Endothelial cell of umbilical vein (primary cell): ENCODE measurements around the gene IRS1. TPM values are rescaled to one million over a fixed set of nuclear protein-coding genes. Genes with fewer than 3 reads are reported as not detected.

ENCODE experiments used
- BruUV-seq: library from RNA; stranded (reverse); fragments of 400-500 nt; replicated peaks from 2 replicates; lab custom pipeline; 2021; lab: Mats Ljungman, UMichigan
- CTCF ChIA-PET: fragments of 300-600, 350-600 bp; sonication (Branson Sonifier 250); formaldehyde crosslinking; loops from one replicate; lab custom pipeline; 2021; ENCODE audit warnings: antibody characterized with exemption, inconsistent platforms; lab: Charles Lee
- POLR2A ChIA-PET: fragments of 300-600, 350-600 bp; sonication (Branson Sonifier 250); formaldehyde crosslinking; loops from one replicate; lab custom pipeline; 2021; ENCODE audit warnings: antibody characterized with exemption, inconsistent platforms; lab: Charles Lee
- DNase-seq: peaks from one replicate; pipeline ENCODE4 v3.0.0-alpha.2; 2011; ENCODE audit warnings: low read depth, low spot score
- FAIRE-seq: peaks from 2 replicates; lab custom pipeline; 2011; peaks lifted over from hg19 to GRCh38; lab: Jason Lieb, UNC
- H2AFZ ChIP-seq: 2 replicates; pipeline ENCODE4 v1.6.0; 2012; ENCODE audit warnings: low read depth, low read length, control low read depth, inconsistent platforms
- H3K27ac ChIP-seq: 2 replicates; pipeline ENCODE4 v1.5.1; 2011; ENCODE audit warnings: low read depth, mild to moderate bottlenecking, control low read depth, low read length, moderate library complexity; ENCODE audit not compliant: insufficient read depth
- H3K27me3 ChIP-seq, 2 experiments: 2 replicates each; pipeline versions ENCODE4 v1.6.0 to v1.6.1; 2011; ENCODE audit warnings: low read length in 2 of 2, mixed read lengths in 1 of 2; ENCODE audit not compliant: control insufficient read depth in 2 of 2, insufficient read depth in 2 of 2
- H3K36me3 ChIP-seq, 2 experiments: 2 replicates in 1 of 2; 3 replicates in 1 of 2; pipeline ENCODE4 v1.5.1; 2011; ENCODE audit warnings: low read length in 2 of 2, mild to moderate bottlenecking in 1 of 2, moderate library complexity in 1 of 2; ENCODE audit not compliant: control insufficient read depth in 2 of 2, insufficient read depth in 2 of 2; ENCODE audit errors: extremely low read depth in 1 of 2
- H3K4me1 ChIP-seq: 3 replicates; pipeline ENCODE4 v1.5.1; 2011; ENCODE audit warnings: mild to moderate bottlenecking, low read length; ENCODE audit not compliant: control insufficient read depth, insufficient read depth; ENCODE audit errors: extremely low read depth
- H3K4me2 ChIP-seq: 2 replicates; pipeline ENCODE4 v1.6.1; 2011; ENCODE audit warnings: low read length, control low read depth, mixed read lengths; ENCODE audit not compliant: insufficient read depth
- H3K4me3 ChIP-seq, 3 experiments: fragments of 200-600 bp in 1 of 3; sonication (generic), shearing (Covaris generic) in 1 of 3; replicated peaks in 1 of 3; 2 replicates each; pipeline ENCODE4 v1.5.1; 2011 to 2016; ENCODE audit warnings: control low read depth in 3 of 3, low read length in 3 of 3, mild to moderate bottlenecking in 2 of 3, inconsistent platforms in 1 of 3, low read depth in 1 of 3, moderate library complexity in 1 of 3; ENCODE audit not compliant: insufficient read depth in 1 of 3
- H3K79me2 ChIP-seq: 2 replicates; pipeline ENCODE4 v1.6.0; 2012; ENCODE audit warnings: low read length, inconsistent platforms; ENCODE audit not compliant: control insufficient read depth, insufficient read depth
- H3K9ac ChIP-seq: replicated peaks from 2 replicates; pipeline ENCODE3; 2011; ENCODE audit warnings: low read length, control low read depth; ENCODE audit not compliant: insufficient read depth; ENCODE audit errors: extremely low read depth
- H3K9me1 ChIP-seq: replicated peaks from 3 replicates; pipeline ENCODE4 v1.6.0; 2011; ENCODE audit warnings: mild to moderate bottlenecking, low read length; ENCODE audit not compliant: control insufficient read depth, insufficient read depth; ENCODE audit errors: extremely low read depth
- H3K9me3 ChIP-seq: replicated peaks from 2 replicates; pipeline ENCODE4 v1.5.1; 2012; ENCODE audit warnings: low read length, inconsistent platforms; ENCODE audit not compliant: control insufficient read depth, insufficient read depth
- H4K20me1 ChIP-seq: replicated peaks from 2 replicates; pipeline ENCODE3; 2011; ENCODE audit warnings: mild to moderate bottlenecking, low read length; ENCODE audit not compliant: control insufficient read depth, insufficient read depth; ENCODE audit errors: extremely low read depth
- EZH2 ChIP-seq: IDR thresholded peaks from 2 replicates; pipeline ENCODE4 v1.6.1; 2012; ENCODE audit warnings: borderline replicate concordance, low read depth, mild to moderate bottlenecking, moderate library complexity, low read length, inconsistent platforms; ENCODE audit not compliant: severe bottlenecking
- FOS ChIP-seq: IDR thresholded peaks from 2 replicates; pipeline ENCODE4 v1.6.1; 2011; ENCODE audit warnings: mild to moderate bottlenecking, low read length, moderate library complexity, borderline replicate concordance; ENCODE audit not compliant: insufficient read depth
- GATA2 ChIP-seq: IDR thresholded peaks from 2 replicates; pipeline ENCODE4 v1.7.0; 2011; ENCODE audit warnings: low read depth, mild to moderate bottlenecking, moderate library complexity, mixed read lengths, low read length; ENCODE audit not compliant: insufficient read length, insufficient read depth
- JUN ChIP-seq: IDR thresholded peaks from 2 replicates; pipeline ENCODE4 v1.6.1; 2011; ENCODE audit warnings: borderline replicate concordance, low read depth; ENCODE audit not compliant: insufficient read length, insufficient read depth
- MAX ChIP-seq: IDR thresholded peaks from 2 replicates; pipeline ENCODE4 v1.6.1; 2011; ENCODE audit not compliant: insufficient read depth, insufficient read length
- MYC ChIP-seq: IDR thresholded peaks from one replicate; pipeline ENCODE4 v1.6.1; 2011; ENCODE audit warnings: mild to moderate bottlenecking, low read depth, low read length
- POLR2A ChIP-seq: IDR thresholded peaks from 2 replicates; pipeline ENCODE4 v1.6.1; 2012; ENCODE audit warnings: low read depth, mild to moderate bottlenecking, control low read depth, low read length
- POLR2AphosphoS5 ChIP-seq: IDR thresholded peaks from 2 replicates; pipeline ENCODE4 v1.6.1; 2012; ENCODE audit warnings: low read depth, mild to moderate bottlenecking, control low read depth, low read length, moderate library complexity; ENCODE audit not compliant: insufficient read depth
- dilution Hi-C: fragments of 300-500 bp; cut with MboI; formaldehyde crosslinking; loops from one replicate; pipeline ENCODE4 v1.15.0; 2019; ENCODE audit warnings: low sequenced_read_pairs; ENCODE audit not compliant: extremely low pct_ligation_motif_present
- intact Hi-C: fragments of 100-400 bp; cut with micrococcal nuclease; formaldehyde crosslinking; loops from one replicate; pipeline ENCODE4 v1.10.0; 2022
- polyA plus RNA-seq, 4 experiments: library from polyadenylated mRNA; depleted of rRNA in 3 of 4; stranded (reverse) in 3 of 4; unstranded in 1 of 4; fragments of >200 nt; gene quantifications; 2 replicates each; pipeline versions ENCODE4 v1.2.1 to v1.2.3, GENCODE V29; 2011 to 2012; ENCODE audit warnings: missing spikeins in 1 of 4
- total RNA-seq: library from RNA; stranded (reverse); gene quantifications from 2 replicates; pipeline ENCODE4 v1.2.3, GENCODE V29; 2021
- TF ChIP-seq, protein P1 (sequence below), 2 donors: IDR thresholded peaks; 1 replicate in 1 of 2; 2 replicates in 1 of 2; pipeline ENCODE4 v1.5.1; 2011; ENCODE audit warnings: low read length in 2 of 2, mild to moderate bottlenecking in 2 of 2, moderate library complexity in 2 of 2, control low read depth in 1 of 2, inconsistent platforms in 1 of 2, low read depth in 1 of 2; ENCODE audit not compliant: insufficient read depth in 1 of 2; ENCODE audit errors: extremely low read depth in 1 of 2

The IRS1 gene
- total and polyA plus RNA-seq, 2 donors (not counting 3 experiments of a cell fraction or from before 2014, with no cell fraction given), result 0.10 to 0.11 TPM

GRCh38 chr2:226790431-226790830 is 9.2 kb downstream of the IRS1 start:
- no peak for TF ChIP-seq MYC
- TF ChIP-seq MAX, result no peak
- TF ChIP-seq JUN, result no peak
- TF ChIP-seq GATA2, result no peak
- no peak for TF ChIP-seq POLR2AphosphoS5
- no peak for TF ChIP-seq POLR2A
- TF ChIP-seq, protein P1, sequence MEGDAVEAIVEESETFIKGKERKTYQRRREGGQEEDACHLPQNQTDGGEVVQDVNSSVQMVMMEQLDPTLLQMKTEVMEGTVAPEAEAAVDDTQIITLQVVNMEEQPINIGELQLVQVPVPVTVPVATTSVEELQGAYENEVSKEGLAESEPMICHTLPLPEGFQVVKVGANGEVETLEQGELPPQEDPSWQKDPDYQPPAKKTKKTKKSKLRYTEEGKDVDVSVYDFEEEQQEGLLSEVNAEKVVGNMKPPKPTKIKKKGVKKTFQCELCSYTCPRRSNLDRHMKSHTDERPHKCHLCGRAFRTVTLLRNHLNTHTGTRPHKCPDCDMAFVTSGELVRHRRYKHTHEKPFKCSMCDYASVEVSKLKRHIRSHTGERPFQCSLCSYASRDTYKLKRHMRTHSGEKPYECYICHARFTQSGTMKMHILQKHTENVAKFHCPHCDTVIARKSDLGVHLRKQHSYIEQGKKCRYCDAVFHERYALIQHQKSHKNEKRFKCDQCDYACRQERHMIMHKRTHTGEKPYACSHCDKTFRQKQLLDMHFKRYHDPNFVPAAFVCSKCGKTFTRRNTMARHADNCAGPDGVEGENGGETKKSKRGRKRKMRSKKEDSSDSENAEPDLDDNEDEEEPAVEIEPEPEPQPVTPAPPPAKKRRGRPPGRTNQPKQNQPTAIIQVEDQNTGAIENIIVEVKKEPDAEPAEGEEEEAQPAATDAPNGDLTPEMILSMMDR (IDR thresholded peaks at IDR 0.05; ENCODE audit: extremely low read depth in 1 of 2, insufficient read depth in 1 of 2, low read depth in 1 of 2, low read length in 2 of 2), result no peak
- TF ChIP-seq EZH2, result no peak
- TF ChIP-seq FOS, result no peak
- ChIA-PET POLR2A (no interaction called here), CTCF (interaction anchor here (4.2 kb wide), 1 partner anchor 12 kb away, joined by 26 read pairs; no protein-coding TSS in a partner anchor)
- H3K9me1 ChIP-seq, result no peaks in the 10 kb centered on the region
- no peak overlapping the region for H3K4me2 ChIP-seq
- H3K36me3 ChIP-seq, result no peaks in the 10 kb centered on the region
- no peaks in the 10 kb centered on the region for H3K9me3 ChIP-seq
- peaks cover 4 to 22% of the 10 kb centered on the region in 2 experiments for H3K27me3 ChIP-seq
- H2AFZ ChIP-seq, result no peak overlapping the region
- H3K27ac ChIP-seq, result no peak overlapping the region
- H3K4me1 ChIP-seq, result peaks cover 4% of the 10 kb centered on the region
- FAIRE-seq (no peak), DNase-seq (no peak)
- no peaks in the 10 kb centered on the region for H4K20me1 ChIP-seq
- no peak overlapping the region for H3K4me3 ChIP-seq
- no TSS peak for BruUV-seq
- H3K9ac ChIP-seq, result no peak overlapping the region
- dilution Hi-C loops (no loop called here), intact Hi-C loops (loop anchor here (5.0 to 10.0 kb wide), 2 partner anchors 578 to 756 kb away; no protein-coding TSS in a partner anchor)
- no peaks in the 10 kb centered on the region for H3K79me2 ChIP-seq
